ENCODE measurements around the gene PCSK2.

The PCSK2 gene

GRCh38 chr20:17505636-17506517 lies 279.0 kb downstream of the PCSK2 start:
- DNase-seq (ENCODE audit: low read depth) = peak; percentile 58

GRCh38 chr20:17507032-17507431 lies 280.2 kb downstream of the PCSK2 start:
- DNase-seq (ENCODE audit: low read depth) = no peak

GRCh38 chr20:17507531-17507930 lies 280.7 kb downstream of the PCSK2 start:
- DNase-seq (ENCODE audit: low read depth) = no peak

- DNase-seq (ENCODE audit: low read depth) = no peak
Observed at GRCh38 chr20:17508756-17509155, 281.9 kb downstream of the PCSK2 start.

- no peak for DNase-seq (ENCODE audit: low read depth)
Observed at GRCh38 chr20:17510548-17510947, 283.7 kb downstream of the PCSK2 start.

- no peak for DNase-seq (ENCODE audit: low read depth)
Observed at GRCh38 chr20:17511401-17511800, 284.6 kb downstream of the PCSK2 start.

GRCh38 chr20:17513939-17514338 lies 287.1 kb downstream of the PCSK2 start:
- no peak for DNase-seq (ENCODE audit: low read depth)

- no peak for DNase-seq (ENCODE audit: low read depth)
Observed at GRCh38 chr20:17515053-17515452, 288.2 kb downstream of the PCSK2 start.

GRCh38 chr20:17518339-17519052 lies 291.7 kb downstream of the PCSK2 start:
- DNase-seq (ENCODE audit: low read depth) = no peak

GRCh38 chr20:17519606-17520285 lies 292.9 kb downstream of the PCSK2 start:
- DNase-seq (ENCODE audit: low read depth) = no peak

GRCh38 chr20:17520583-17520982 lies 293.7 kb downstream of the PCSK2 start:
- no peak for DNase-seq (ENCODE audit: low read depth)

GRCh38 chr20:17522528-17522927 lies 295.7 kb downstream of the PCSK2 start:
- DNase-seq (ENCODE audit: low read depth) = no peak

- no peak for DNase-seq (ENCODE audit: low read depth)
Observed at GRCh38 chr20:17523326-17523725, 296.5 kb downstream of the PCSK2 start.

GRCh38 chr20:17524560-17524959 lies 297.7 kb downstream of the PCSK2 start:
- DNase-seq (ENCODE audit: low read depth) = no peak

GRCh38 chr20:17525132-17525531 lies 298.3 kb downstream of the PCSK2 start:
- no peak for DNase-seq (ENCODE audit: low read depth)

GRCh38 chr20:17525650-17526049 lies 298.8 kb downstream of the PCSK2 start:
- DNase-seq (ENCODE audit: low read depth) = no peak

GRCh38 chr20:17529586-17529985 lies 302.7 kb downstream of the PCSK2 start:
- no peak for DNase-seq (ENCODE audit: low read depth)

- no peak for DNase-seq (ENCODE audit: low read depth)
Observed at GRCh38 chr20:17530153-17530552, 303.3 kb downstream of the PCSK2 start.

- peak; percentile 37 for DNase-seq (ENCODE audit: low read depth)
Observed at GRCh38 chr20:17530716-17531664, 304.1 kb downstream of the PCSK2 start, which contains the start of gene BFSP1. TSS of gene BFSP1 (minus strand) at chr20:17531379. CDS start at chr20:17531329, 50 bp downstream.

GRCh38 chr20:17531665-17532025 lies 304.8 kb downstream of the PCSK2 start:
- no peak for DNase-seq (ENCODE audit: low read depth)

GRCh38 chr20:17533396-17533795 lies 306.6 kb downstream of the PCSK2 start:
- no peak for DNase-seq (ENCODE audit: low read depth)

- no peak for DNase-seq (ENCODE audit: low read depth)
Observed at GRCh38 chr20:17534077-17534476, 307.2 kb downstream of the PCSK2 start.

Data from stimulated activated CD4-positive, alpha-beta T cell treated with anti-CD3 and anti-CD28 coated beads, Interleukin-2, amount 100 ng/mL, for 4 hours (primary cell).